SK-N-MC (cell line): ENCODE results near the gene ZNF790.
A peak's percentile ranks its signal among the peaks of the same experiment; 100 is the strongest.

ENCODE experiments used
- DNase-seq: peaks from one replicate; pipeline ENCODE4 v3.0.0-alpha.2; 2011; ENCODE audit warnings: low read depth, low spot score
- H3K27ac ChIP-seq: fragments of 200-600 bp; sonication (generic); 2 replicates; pipeline ENCODE4 v1.5.1; 2016; ENCODE audit warnings: mixed run types
- H3K36me3 ChIP-seq: fragments of 200-600 bp; sonication (generic); 2 replicates; pipeline ENCODE4 v1.6.1; 2017; ENCODE audit warnings: antibody characterized with exemption, low read length, mixed read lengths; ENCODE audit not compliant: insufficient read depth
- H3K4me3 ChIP-seq: fragments of 200-600 bp; sonication (generic); 2 replicates; pipeline ENCODE4 v1.5.1; 2016
- H3K9ac ChIP-seq: fragments of 200-600 bp; sonication (generic); 2 replicates; pipeline ENCODE4 v1.8.0; 2017; ENCODE audit warnings: mixed run types, mixed read lengths; ENCODE audit not compliant: insufficient read length
- H3K9me3 ChIP-seq: fragments of 200-600 bp; sonication (generic); 2 replicates; pipeline ENCODE4 v1.6.1; 2017; ENCODE audit warnings: low read depth, mild to moderate bottlenecking, antibody characterized with exemption, low read length, moderate library complexity, mixed read lengths
- EZH2 ChIP-seq: fragments of 200-600 bp; sonication (generic); IDR thresholded peaks from one replicate; pipeline ENCODE4 v1.6.1; 2017; ENCODE audit warnings: antibody characterized with exemption
- FOXP2 ChIP-seq: optimal IDR thresholded peaks from 2 replicates; pipeline ENCODE3; 2011; ENCODE audit warnings: mild to moderate bottlenecking, moderate library complexity; ENCODE audit not compliant: insufficient read depth; ENCODE audit errors: extremely low read length, control extremely low read depth
- POLR2AphosphoS5 ChIP-seq: IDR thresholded peaks from 2 replicates; pipeline ENCODE4 v1.6.1; 2012; ENCODE audit warnings: mild to moderate bottlenecking, low read depth, low read length, borderline replicate concordance

ZNF790 gene

DNA sequence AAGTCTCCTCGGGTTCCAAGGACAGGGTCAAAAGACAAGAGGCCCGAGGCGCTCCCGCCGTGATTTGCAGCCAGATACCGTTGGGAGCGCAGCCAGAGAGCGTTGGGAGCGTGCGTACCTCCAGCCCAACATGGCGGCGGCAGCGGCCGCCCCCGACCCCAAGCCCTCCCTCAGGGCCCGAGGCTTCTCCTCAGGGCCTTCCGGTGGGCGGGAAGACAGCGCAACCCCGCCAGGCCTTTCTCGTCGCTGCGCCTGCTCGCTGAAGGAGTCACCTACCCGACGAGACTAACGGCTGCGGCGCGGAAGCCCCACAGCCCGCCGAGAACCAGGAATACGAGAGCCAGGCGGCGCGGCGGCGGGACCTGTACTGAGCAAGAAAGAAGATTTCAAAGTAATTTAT is 62.4 kb downstream of the ZNF790 start:
- peaks cover 7% of the 10 kb centered on the region; the same call in 1 of the 2 replicates for H3K9me3 ChIP-seq
- no peak overlapping the region for H3K27ac ChIP-seq
- TF ChIP-seq EZH2 (no peak), POLR2AphosphoS5 (no peak), FOXP2 (no peak)
- no peak overlapping the region for H3K4me3 ChIP-seq
- no peaks in the 10 kb centered on the region; the same call in 1 of the 2 replicates for H3K36me3 ChIP-seq
- H3K9ac ChIP-seq = no peak overlapping the region
- DNase-seq = no peak

DNA sequence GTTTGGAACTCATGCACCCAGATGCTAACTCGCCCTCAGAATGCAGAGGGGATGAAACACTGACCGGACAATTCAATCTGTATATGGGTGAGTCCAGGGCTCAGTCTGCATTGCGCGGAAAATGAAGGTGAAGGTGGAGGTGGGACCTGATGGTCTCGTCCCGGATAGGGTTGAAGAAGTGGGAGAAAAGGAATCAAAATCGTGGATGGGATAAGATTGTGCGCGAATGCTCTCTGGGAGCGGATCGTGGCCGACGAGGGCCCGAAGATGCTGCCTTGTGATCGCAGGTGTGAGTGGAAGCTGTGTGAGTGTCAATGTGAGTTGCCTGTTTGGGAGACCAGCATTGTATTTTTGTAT is 65.0 kb downstream of the ZNF790 start:
- H3K9me3 ChIP-seq = peaks cover 7% of the 10 kb centered on the region; the same call in 1 of the 2 replicates
- no peak overlapping the region for H3K27ac ChIP-seq
- TF ChIP-seq FOXP2 (no peak), EZH2 (no peak), POLR2AphosphoS5 (no peak)
- no peak for DNase-seq
- peaks cover 2% of the 10 kb centered on the region; the same call in 1 of the 2 replicates for H3K36me3 ChIP-seq
- H3K9ac ChIP-seq = peak overlapping the region; percentile 92
- H3K4me3 ChIP-seq = peak overlapping the region; percentile 96

DNA sequence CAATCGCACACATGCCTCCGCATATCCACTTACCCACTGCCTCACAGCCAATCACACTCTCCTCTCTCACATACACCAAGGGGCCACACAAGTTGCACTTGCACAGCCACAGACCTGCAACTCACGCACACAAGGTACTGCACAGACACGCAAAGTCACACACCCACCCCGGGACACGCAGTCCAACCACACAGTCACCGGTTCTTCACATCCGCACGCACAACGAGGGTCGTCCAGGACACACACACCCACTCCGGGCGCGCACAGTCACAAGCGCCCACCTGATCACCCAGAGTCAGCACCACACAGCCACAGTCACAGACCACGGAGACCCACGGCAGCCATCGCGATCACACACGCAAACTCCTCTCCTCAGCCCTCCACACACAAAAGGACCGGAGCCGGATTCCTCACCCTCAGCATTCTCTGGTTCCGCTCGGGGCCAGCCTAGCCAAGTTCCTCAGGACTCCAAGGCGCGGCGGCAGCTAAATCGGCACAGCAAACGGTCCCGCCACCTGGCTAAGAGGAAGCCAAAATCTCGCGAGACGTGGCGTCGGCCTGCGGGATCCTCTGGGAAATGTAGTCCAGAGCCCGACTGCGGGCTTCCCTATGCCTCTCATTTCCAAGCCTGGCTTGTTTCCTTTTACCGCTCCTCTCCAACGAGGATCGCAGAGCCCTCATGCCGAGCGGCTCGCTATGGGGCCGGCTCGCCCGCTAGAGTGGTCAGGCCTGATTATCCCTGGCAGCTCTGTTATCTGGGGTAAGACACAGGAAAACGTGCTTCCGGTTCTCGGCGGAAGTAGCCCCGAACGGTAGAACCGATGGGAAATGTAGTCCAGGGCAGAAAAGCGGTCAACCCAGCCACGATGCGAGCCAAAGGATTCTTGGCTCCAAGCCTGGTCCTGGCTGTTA is 65.6 kb downstream of the ZNF790 start, which contains the start of gene ZNF850:
Gene ZNF850 (minus strand): TSS at position 497 of the 912 bp plus-strand sequence. CDS start 10,201 bp downstream, outside the sequence.
- Histone ChIP-seq H3K36me3 (peaks cover 2% of the 10 kb centered on the region; the same call in 1 of the 2 replicates), H3K27ac (peak within 1 kb of the TSS; percentile 89), H3K4me3 (peak within 1 kb of the TSS; percentile 96), H3K9ac (peak within 1 kb of the TSS; percentile 92), H3K9me3 (peaks cover 7% of the 10 kb centered on the region; the same call in 1 of the 2 replicates)
- no peak for TF ChIP-seq FOXP2
- TF ChIP-seq EZH2 = no peak
- peak; percentile 70; the same call in 1 of the 2 replicates for TF ChIP-seq POLR2AphosphoS5
- DNase-seq = peak; percentile 70

DNA sequence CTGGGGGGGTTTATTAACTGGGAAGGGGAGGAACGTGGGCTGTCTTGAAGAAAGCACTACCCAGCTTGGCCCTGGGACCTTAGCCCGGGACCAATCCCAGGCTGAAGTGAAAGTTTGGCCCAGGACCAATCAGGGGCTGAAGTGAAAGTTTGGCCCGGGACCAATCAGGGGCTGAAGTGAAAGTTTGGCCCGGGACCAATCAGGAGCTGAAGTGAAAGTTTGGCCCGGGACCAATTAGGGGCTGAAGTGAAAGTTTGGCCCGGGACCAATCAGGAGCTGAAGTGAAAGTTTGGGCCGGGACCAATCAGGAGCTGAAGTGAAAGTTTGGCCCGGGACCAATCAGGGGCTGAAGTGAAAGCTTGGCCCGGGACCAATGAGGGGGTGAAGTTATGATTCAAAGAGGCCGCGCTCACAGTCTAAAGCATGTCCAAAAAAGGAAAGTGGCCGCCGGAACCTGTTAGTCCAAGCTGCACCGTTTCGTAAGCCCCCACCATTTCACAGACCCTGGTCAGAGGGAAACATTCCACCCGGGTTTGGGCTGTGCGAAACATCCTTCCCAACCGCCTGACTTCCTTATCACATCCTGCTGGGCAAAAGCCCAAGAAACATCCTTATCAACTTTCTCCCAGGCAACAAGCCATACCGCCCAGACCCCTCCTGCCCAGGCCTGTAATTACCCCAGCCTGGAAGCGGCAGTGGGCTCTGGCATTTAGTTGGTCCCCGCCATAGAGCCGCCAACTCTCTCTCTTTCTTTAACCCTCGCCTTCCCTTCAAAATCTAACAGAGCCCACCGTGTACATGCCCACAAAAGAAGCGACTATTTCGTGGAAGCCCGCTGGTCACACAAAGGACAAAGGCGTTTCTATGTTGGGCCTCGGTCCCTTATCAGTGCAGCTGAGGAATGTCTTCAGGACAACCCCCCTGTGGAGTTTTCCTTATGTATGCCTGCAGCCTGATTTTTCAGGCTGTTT is 66.6 kb downstream of the ZNF790 start:
- Histone ChIP-seq H3K27ac (no peak overlapping the region), H3K9me3 (peaks cover 10% of the 10 kb centered on the region; the same call in 1 of the 2 replicates), H3K4me3 (peak overlapping the region; percentile 96), H3K9ac (peak overlapping the region; percentile 92), H3K36me3 (peaks cover 3% of the 10 kb centered on the region; the same call in 1 of the 2 replicates)
- TF ChIP-seq POLR2AphosphoS5 = no peak
- TF ChIP-seq EZH2 = no peak
- no peak for TF ChIP-seq FOXP2
- DNase-seq = no peak
